HG03159 (cell line): Measurements from ENCODE around the gene STIM2.
A peak's percentile ranks its signal among the peaks of the same experiment; 100 is the strongest.

ENCODE experiments used
- ATAC-seq: cut with Tn5 transposase; IDR thresholded peaks from one replicate; pipeline ENCODE4 v1.9.1; 2021; ENCODE audit warnings: mild to moderate bottlenecking, moderate library complexity; ENCODE audit not compliant: unreplicated experiment

Gene STIM2

GRCh38 chr4:26836539-26836938 lies 24.1 kb upstream of the STIM2 start:
- no peak for ATAC-seq

- ATAC-seq: no peak
These were observed 22.4 kb upstream of the STIM2 start for GRCh38 chr4:26837993-26838842.

GRCh38 chr4:26839016-26839415 lies 21.6 kb upstream of the STIM2 start:
- no peak for ATAC-seq

- no peak for ATAC-seq
These were observed 21.1 kb upstream of the STIM2 start for GRCh38 chr4:26839534-26839951.

- no peak for ATAC-seq
These were observed 19.9 kb upstream of the STIM2 start for GRCh38 chr4:26840786-26841185.

- no peak for ATAC-seq
These were observed 17.7 kb upstream of the STIM2 start for GRCh38 chr4:26842911-26843310.

- ATAC-seq: no peak
These were observed 10.1 kb upstream of the STIM2 start for GRCh38 chr4:26850528-26850927.

GRCh38 chr4:26851129-26851528 lies 9.5 kb upstream of the STIM2 start:
- no peak for ATAC-seq

GRCh38 chr4:26854701-26855100 lies 5.9 kb upstream of the STIM2 start:
- ATAC-seq: no peak

- ATAC-seq: no peak
These were observed 3.7 kb upstream of the STIM2 start for GRCh38 chr4:26856906-26857277.

- peak; percentile 42 for ATAC-seq
These were observed 3.2 kb upstream of the STIM2 start for GRCh38 chr4:26857278-26858034.

- ATAC-seq: no peak
These were observed 2.4 kb upstream of the STIM2 start for GRCh38 chr4:26858035-26858918.

- no peak for ATAC-seq
These were observed 1.7 kb upstream of the STIM2 start for GRCh38 chr4:26858947-26859401.

GRCh38 chr4:26859762-26860156 lies 882 bp upstream of the STIM2 start:
- ATAC-seq: no peak

- peak; percentile 30 for ATAC-seq
These were observed 337 bp downstream of the STIM2 start for GRCh38 chr4:26860922-26861433.

GRCh38 chr4:26861434-26862186 lies 969 bp downstream of the STIM2 start:
- peak; percentile 43 for ATAC-seq

GRCh38 chr4:26862381-26862915 lies 1.8 kb downstream of the STIM2 start:
- ATAC-seq: no peak

- ATAC-seq: no peak
These were observed 2.9 kb downstream of the STIM2 start for GRCh38 chr4:26863512-26863911.

GRCh38 chr4:26864899-26865298 lies 4.3 kb downstream of the STIM2 start:
- ATAC-seq: no peak

GRCh38 chr4:26866203-26866602 lies 5.6 kb downstream of the STIM2 start:
- ATAC-seq: no peak
